NCI-H524 treated with DMSO at 0.1 percent for 48 hours (cell line): ENCODE data around the gene TSPAN4.

Source experiments
- DNase-seq: peaks from one replicate; lab custom pipeline; 2025; lab: John Stamatoyannopoulos, UW

Gene TSPAN4

GRCh38 chr11:824292-824880 is 18.3 kb upstream of the TSPAN4 start:
- peak; percentile 32 for DNase-seq

DNA sequence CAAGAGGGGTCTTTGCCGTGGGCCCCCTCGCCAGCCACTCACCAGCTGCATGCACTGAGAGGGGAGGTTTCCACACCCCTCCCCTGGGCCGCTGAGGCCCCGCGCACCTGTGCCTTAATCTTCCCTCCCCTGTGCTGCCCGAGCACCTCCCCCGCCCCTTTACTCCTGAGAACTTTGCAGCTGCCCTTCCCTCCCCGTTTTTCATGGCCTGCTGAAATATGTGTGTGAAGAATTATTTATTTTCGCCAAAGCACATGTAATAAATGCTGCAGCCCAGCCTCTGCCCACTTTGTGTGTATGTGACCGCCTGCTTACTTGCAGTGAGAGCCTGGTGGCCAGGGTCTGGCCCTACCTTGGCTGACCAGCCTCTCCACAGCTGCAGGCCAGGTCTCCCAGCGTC is 17.7 kb upstream of the TSPAN4 start:
- DNase-seq, result no peak

GRCh38 chr11:825366-826226 is 17.1 kb upstream of the TSPAN4 start:
- no peak for DNase-seq

- DNase-seq, result no peak
Measured at GRCh38 chr11:826227-826621, 16.4 kb upstream of the TSPAN4 start.

DNA sequence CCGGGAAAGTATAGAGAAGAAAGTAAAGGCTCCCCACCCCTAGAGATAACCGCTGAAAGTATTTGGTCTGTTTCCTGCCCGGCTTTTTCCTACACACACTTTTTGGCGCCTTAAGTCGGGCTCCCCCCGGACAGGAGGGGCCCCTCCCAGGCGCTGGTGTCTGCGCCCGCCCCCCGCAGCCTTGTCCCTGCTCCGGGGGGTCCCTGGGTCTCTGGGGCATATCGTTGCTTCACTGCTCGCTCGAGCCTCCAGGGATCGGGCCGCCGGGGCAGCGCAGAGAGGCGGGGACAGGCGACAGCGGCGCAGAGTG is 15.9 kb upstream of the TSPAN4 start:
- no peak for DNase-seq

GRCh38 chr11:827146-827896 is 15.3 kb upstream of the TSPAN4 start:
- DNase-seq, result no peak

DNA sequence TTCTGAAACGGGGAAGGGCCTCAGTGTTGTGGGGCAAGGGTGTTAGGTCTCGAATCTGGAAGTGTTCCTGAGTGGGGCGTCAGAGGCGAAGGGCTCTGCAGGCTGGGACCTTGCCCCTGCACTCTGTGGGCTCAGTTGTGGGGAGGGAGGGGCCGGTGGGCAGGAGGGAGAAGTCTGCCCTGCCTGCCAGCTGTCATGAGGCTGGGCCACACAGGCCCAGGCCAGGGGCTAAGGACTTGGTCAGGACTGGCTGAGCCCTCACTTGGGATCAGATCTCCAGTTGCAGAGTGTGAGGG is 14.8 kb upstream of the TSPAN4 start, which contains the start of gene CRACR2B:
Gene CRACR2B (plus strand): TSS at position 23 of the 296 bp plus-strand sequence. CDS start 689 bp downstream, outside the sequence.
- DNase-seq, result no peak

- no peak for DNase-seq
Measured at GRCh38 chr11:828506-829175, 14.0 kb upstream of the TSPAN4 start.

GRCh38 chr11:829176-829846 is 13.3 kb upstream of the TSPAN4 start:
- no peak for DNase-seq

GRCh38 chr11:829847-830294 is 12.8 kb upstream of the TSPAN4 start:
- DNase-seq, result no peak

DNA sequence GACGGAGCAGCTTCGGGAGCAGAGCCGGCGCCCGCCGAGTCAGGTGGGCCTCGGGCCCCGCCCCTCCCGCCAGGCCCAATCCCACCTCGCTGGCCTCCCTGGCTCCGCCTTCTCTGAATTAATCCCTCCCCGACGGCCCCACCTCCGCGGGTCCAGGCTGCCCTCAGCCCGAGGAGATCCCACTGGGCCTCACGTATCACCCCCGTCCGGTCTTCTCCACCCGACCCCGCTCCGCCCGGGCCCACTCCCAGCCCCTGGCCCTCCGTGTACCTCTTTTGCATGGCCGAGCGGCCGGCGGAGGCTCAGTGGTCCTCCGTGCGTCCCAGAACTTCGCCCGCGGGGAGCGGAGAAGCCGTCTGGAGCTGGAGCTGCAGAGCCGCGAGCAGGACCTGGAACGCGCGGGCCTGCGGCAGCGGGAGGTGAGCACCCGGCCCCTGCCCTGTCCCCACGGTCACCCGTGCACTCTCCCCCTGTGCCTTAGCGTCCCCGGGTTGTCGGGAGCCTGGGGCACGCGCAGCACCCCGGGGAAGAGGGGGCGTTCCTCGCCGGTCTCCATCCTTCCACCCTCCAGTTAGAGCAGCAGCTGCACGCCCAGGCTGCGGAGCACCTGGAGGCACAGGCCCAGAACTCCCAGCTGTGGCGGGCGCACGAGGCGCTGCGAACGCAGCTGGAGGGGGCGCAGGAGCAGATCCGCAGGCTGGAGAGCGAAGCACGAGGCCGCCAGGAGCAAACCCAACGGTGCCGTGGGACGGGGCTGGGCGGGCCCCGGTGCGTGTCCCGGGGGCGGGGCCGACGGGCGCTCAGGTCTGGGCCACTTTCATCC is 12.1 kb upstream of the TSPAN4 start:
- DNase-seq, result no peak

GRCh38 chr11:831118-831864 is 11.4 kb upstream of the TSPAN4 start:
- DNase-seq, result no peak

GRCh38 chr11:831961-832528 is 10.6 kb upstream of the TSPAN4 start:
- no peak for DNase-seq

DNA sequence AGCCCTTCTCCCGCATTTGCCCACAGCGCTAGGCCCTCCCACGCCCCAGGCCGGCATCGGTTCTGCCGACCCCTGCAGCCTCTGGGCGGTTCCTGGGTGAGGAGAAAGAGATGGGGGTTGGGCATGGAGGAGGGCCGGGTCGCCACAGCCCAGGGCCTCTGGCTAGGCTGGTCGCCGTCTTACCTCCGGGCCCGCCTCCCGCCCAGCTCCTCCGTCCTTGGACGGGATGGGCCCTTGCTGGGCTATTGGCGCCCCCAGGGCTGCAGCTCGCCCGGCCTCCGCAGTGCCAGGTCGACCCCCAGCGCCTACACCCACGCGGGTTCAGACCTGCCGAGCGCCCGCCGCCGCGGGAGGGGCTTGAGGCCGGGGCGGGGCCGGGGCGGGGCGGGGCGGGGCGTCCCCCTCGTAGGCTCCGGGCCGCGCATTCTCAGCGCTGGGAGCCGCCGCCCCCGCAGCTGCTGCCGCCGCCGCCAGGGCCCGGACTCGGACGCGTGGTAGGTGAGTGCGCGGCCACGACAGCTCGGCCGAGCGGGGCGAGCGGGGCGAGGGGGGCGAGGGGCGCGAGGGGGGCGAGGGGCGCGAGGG is 10.0 kb upstream of the TSPAN4 start, which contains the start of gene CD151:
Gene CD151 (plus strand): TSS at position 424 of the 585 bp plus-strand sequence. CDS start 3,118 bp downstream, outside the sequence.
- no peak for DNase-seq

DNA sequence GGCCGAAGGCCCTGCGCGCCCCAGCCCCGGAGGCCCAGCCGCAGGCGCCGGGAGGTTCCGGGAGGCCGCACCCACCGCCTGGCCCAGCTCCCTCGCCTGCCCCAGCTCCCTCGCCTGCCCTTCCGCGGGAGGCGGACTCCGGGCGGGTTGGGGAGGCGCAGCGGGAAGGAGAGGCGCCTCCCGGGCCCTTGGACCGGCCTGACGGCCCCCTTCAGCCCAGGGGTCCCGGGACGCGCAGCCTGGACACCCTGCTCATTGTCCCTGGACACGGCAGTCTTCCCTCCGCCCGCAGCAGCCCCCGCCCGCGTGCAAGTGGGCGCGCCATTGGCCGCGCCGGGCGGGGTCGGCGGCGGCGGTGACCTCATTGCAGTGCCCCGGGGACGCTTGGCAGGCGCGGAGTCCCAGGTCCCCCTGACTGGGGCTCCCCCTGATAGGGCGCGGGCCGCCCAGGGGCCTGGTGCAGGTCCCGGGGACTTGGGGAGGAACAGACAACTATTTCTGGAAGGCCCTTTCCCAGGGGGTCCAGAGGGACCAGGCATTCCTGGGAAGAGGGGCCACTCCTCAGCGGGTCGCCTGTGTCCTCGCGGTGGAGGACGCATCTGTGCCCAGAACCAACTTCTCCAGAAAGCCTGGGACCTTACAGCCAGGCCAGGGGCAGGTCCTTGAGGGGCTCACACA is 9.4 kb upstream of the TSPAN4 start:
- no peak for DNase-seq

GRCh38 chr11:833849-834311 is 8.8 kb upstream of the TSPAN4 start:
- no peak for DNase-seq

GRCh38 chr11:834371-835316 is 8.0 kb upstream of the TSPAN4 start:
- no peak for DNase-seq

DNA sequence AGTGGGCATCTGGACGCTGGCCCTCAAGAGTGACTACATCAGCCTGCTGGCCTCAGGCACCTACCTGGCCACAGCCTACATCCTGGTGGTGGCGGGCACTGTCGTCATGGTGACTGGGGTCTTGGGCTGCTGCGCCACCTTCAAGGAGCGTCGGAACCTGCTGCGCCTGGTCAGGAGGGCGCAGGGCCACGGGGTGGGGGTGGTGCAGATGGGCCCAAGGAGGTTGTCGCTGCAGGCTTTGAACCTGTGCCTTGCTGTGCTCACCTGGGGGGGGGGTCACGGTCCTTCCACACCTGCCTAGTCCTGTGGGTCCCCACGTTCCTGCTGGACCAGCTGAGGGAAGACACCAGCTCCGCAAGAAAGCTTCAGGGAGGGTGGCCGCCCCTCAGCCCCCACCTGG is 6.4 kb upstream of the TSPAN4 start:
- DNase-seq, result no peak
